Measurements from ENCODE around the gene PPP3R1.
"Not testable (repeated sequence)": the region's sequence is repeated elsewhere in the genome, so short reads cannot be mapped to it uniquely, and the experiment has no call there.

Gene PPP3R1

DNA sequence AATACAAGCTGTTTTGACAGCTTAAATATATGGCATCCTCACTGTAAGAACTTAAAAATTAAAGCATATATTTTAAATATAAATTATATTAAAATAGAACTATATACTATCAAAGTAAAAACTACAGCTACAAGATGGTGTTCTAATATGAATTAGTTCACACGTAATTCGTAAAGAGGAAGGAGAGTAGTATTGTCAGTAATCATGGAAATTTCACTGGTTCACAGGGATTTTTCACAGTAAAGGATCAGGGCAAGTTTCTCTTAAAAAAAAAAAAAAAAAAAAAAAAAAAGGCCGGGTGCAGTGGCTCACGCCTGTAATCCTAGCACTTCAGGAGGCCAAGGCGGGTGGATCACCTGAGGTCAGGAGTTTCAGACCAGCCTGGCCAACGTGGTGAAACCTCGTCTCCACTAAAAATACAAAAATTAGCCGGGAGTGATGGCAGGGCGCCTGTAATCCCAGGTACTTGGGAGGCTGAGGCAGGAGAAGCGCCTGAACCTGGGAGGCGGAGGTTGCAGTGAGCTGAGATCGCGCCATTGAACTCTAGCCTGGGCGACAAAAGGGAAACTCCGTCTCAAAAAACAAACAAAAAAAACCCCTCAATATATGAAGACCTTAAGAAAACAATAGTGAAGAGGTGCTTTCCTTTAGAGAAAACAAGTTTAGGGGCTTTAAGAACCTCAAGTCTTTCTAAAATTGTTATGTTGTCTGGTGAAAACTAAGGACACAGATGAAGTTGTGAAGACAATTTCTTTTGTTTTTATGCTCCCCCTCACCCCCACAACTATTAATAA lies 62.1 kb downstream of the PPP3R1 start:
- peaks cover 0 to 3% of the 10 kb centered on the region in 2 donors for H3K36me3 ChIP-seq (ENCODE audit: control insufficient read depth in 2 of 2, insufficient read depth in 2 of 2, low read length in 2 of 2)
- H3K9ac ChIP-seq (ENCODE audit: low read length in 2 of 2), result no peak overlapping the region
- H3K4me3 ChIP-seq (ENCODE audit: low read length in 2 of 2), result no peak overlapping the region
- H3K27ac ChIP-seq (ENCODE audit: low read length), result no peak overlapping the region
- H3K9me3 ChIP-seq (ENCODE audit: control insufficient read depth in 2 of 2, low read length in 2 of 2), result no peaks in the 10 kb centered on the region
- peaks cover 2% of the 10 kb centered on the region for H3K4me1 ChIP-seq (ENCODE audit: control insufficient read depth, insufficient read depth, low read length)
- no peaks in the 10 kb centered on the region for H3K27me3 ChIP-seq (ENCODE audit: control insufficient read depth in 1 of 2, insufficient read depth in 2 of 2, low read length in 2 of 2)

DNA sequence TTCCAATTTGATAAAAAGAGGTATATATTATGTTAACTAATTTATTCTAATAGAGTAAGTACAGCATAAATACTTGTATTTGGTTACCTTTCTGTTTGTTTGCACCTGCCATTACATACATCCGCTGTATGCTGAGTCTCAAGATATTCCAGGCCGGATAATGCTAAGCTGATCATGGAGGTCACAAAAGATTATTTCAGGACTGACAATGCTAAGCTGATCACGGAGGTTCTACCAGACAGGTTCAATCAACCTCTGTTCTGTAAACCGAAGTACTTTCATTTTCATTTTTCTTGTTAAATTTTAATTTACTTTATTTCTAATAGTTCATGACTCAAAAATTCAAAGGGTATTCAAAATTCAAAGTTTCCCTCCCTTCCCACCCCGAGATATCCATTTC lies 63.5 kb downstream of the PPP3R1 start:
- no peaks in the 10 kb centered on the region for H3K4me1 ChIP-seq (ENCODE audit: control insufficient read depth, insufficient read depth, low read length)
- H3K27me3 ChIP-seq (ENCODE audit: control insufficient read depth in 1 of 2, insufficient read depth in 2 of 2, low read length in 2 of 2), result no peaks in the 10 kb centered on the region
- peaks cover 2 to 3% of the 10 kb centered on the region in 2 donors for H3K36me3 ChIP-seq (ENCODE audit: control insufficient read depth in 2 of 2, insufficient read depth in 2 of 2, low read length in 2 of 2)
- H3K9me3 ChIP-seq (ENCODE audit: control insufficient read depth in 2 of 2, low read length in 2 of 2), result no peaks in the 10 kb centered on the region
- H3K4me3 ChIP-seq (ENCODE audit: low read length in 2 of 2), result no peak overlapping the region
- no peak overlapping the region for H3K9ac ChIP-seq (ENCODE audit: low read length in 2 of 2)
- H3K27ac ChIP-seq (ENCODE audit: low read length), result no peak overlapping the region

DNA sequence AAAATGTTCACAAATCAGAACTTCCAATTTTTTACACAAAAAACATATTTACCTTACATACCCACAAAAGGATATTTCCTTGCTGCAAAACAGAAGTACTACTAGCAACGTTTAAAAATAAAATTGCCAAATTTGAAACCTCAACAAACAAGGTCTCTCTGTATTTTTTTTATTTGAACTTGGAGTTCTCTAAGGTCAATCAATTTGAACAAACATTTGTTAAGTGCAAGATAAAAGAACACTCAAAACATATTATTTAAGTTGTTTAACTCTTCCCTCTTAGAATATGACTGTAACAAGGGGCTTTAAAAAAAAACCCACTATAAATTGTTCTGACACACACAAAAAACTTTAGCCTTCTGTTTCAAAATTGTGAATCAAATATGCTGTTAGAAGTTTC lies 65.0 kb downstream of the PPP3R1 start:
- Histone ChIP-seq H3K9ac (ENCODE audit: low read length in 2 of 2) (no peak overlapping the region), H3K36me3 (ENCODE audit: control insufficient read depth in 2 of 2, insufficient read depth in 2 of 2, low read length in 2 of 2) (peaks cover 3 to 4% of the 10 kb centered on the region in 2 donors), H3K4me3 (ENCODE audit: low read length in 2 of 2) (no peak overlapping the region), H3K27ac (ENCODE audit: low read length) (no peak overlapping the region), H3K4me1 (ENCODE audit: control insufficient read depth, insufficient read depth, low read length) (no peaks in the 10 kb centered on the region), H3K9me3 (ENCODE audit: control insufficient read depth in 2 of 2, low read length in 2 of 2) (no peaks in the 10 kb centered on the region), H3K27me3 (ENCODE audit: control insufficient read depth in 1 of 2, insufficient read depth in 2 of 2, low read length in 2 of 2) (no peaks in the 10 kb centered on the region)

DNA sequence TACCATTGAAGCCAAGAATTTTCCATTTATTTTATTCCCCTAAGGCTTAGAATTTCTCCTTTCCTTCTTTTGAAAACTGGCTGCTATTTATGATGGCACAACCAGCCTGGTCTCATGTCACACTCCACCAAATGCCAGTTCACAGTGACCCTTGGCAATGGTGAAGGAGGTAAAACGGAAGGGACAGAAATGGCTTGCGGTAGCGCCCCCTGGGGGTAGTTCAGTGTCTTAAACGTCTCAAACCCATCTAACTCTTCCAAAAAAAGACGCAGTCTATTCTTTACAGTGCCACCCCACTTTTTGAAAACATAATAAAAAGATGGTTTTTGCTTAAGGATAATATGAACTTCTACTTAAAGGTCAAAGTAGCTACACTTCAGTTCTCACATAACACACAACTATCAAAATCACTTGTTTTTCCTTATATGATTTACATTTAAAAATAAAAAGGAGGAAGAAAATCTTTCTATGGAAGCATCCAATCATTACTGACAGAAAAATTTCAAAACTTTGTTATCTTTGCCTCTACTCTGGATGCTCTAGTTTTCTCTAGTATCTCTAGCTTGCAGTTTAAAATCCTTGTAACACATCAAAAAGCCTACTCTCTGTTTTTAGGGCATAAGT lies 66.7 kb downstream of the PPP3R1 start:
- Histone ChIP-seq H3K27me3 (ENCODE audit: control insufficient read depth in 1 of 2, insufficient read depth in 2 of 2, low read length in 2 of 2) (no peaks in the 10 kb centered on the region), H3K36me3 (ENCODE audit: control insufficient read depth in 2 of 2, insufficient read depth in 2 of 2, low read length in 2 of 2) (peaks cover 3 to 4% of the 10 kb centered on the region in 2 donors), H3K9me3 (ENCODE audit: control insufficient read depth in 2 of 2, low read length in 2 of 2) (no peaks in the 10 kb centered on the region), H3K9ac (ENCODE audit: low read length in 2 of 2) (no peak overlapping the region), H3K4me1 (ENCODE audit: control insufficient read depth, insufficient read depth, low read length) (no peaks in the 10 kb centered on the region), H3K4me3 (ENCODE audit: low read length in 2 of 2) (no peak overlapping the region), H3K27ac (ENCODE audit: low read length) (no peak overlapping the region)

DNA sequence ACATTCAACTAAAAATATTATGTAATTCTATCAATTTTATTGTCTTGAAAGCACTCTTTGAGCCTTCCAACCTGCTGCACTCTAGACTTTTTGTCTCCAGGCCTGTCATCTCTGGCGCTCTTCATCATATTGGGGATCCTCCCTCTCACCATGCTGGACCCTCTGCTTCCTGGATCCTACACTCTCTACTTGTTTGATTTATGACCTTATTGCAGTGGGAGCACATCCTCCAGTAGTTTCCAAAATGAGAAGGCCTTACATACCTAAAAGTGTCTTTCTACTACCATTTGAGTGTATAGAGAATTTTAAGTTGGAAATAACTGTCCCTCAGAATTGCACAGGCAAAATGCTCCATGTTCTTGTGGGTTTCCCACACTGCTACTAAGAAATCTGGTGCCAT lies 69.4 kb downstream of the PPP3R1 start:
- Histone ChIP-seq H3K4me3 (ENCODE audit: low read length in 2 of 2) (no peak overlapping the region), H3K9ac (ENCODE audit: low read length in 2 of 2) (no peak overlapping the region), H3K9me3 (ENCODE audit: control insufficient read depth in 2 of 2, low read length in 2 of 2) (no peaks in the 10 kb centered on the region), H3K27me3 (ENCODE audit: control insufficient read depth in 1 of 2, insufficient read depth in 2 of 2, low read length in 2 of 2) (no peaks in the 10 kb centered on the region), H3K36me3 (ENCODE audit: control insufficient read depth in 2 of 2, insufficient read depth in 2 of 2, low read length in 2 of 2) (peaks cover 3 to 4% of the 10 kb centered on the region in 2 donors), H3K4me1 (ENCODE audit: control insufficient read depth, insufficient read depth, low read length) (no peaks in the 10 kb centered on the region), H3K27ac (ENCODE audit: low read length) (no peak overlapping the region)

DNA sequence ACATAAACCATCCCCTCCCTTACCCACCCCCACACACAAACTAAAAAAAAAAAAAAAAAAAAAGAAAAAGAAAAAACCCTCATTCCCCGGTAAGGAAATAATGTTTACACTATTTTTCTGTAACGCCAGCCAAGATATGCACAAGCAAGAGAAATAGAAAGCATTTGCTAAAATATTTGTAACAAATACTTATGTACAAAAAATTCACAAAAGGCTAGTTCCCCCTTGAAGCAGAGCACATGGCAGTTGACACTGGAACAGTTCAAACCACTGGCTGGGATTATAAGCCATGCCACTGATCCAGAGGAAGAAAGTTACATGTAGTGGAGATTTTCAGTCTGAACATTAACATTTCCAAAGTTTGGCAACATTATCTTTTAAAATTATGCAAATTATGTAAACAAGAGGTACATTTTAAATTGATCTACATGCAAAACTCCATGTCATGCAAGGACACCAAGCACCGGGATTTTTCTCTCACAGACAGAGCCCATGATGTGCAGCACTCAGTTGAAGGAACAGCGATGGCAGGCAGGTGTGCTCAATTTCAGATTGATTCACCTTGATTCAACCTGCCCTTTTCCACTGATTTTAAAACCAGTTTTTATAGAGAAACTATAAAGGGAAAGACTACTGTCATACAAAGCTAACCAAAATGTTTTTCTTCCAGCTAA lies 73.2 kb downstream of the PPP3R1 start:
- Histone ChIP-seq H3K4me1 (ENCODE audit: control insufficient read depth, insufficient read depth, low read length) (no peaks in the 10 kb centered on the region), H3K36me3 (ENCODE audit: control insufficient read depth in 2 of 2, insufficient read depth in 2 of 2, low read length in 2 of 2) (peaks cover 4 to 8% of the 10 kb centered on the region in 2 donors), H3K9me3 (ENCODE audit: control insufficient read depth in 2 of 2, low read length in 2 of 2) (no peaks in the 10 kb centered on the region), H3K4me3 (ENCODE audit: low read length in 2 of 2) (no peak overlapping the region), H3K27me3 (ENCODE audit: control insufficient read depth in 1 of 2, insufficient read depth in 2 of 2, low read length in 2 of 2) (no peaks in the 10 kb centered on the region), H3K9ac (ENCODE audit: low read length in 2 of 2) (no peak overlapping the region), H3K27ac (ENCODE audit: low read length) (no peak overlapping the region)

DNA sequence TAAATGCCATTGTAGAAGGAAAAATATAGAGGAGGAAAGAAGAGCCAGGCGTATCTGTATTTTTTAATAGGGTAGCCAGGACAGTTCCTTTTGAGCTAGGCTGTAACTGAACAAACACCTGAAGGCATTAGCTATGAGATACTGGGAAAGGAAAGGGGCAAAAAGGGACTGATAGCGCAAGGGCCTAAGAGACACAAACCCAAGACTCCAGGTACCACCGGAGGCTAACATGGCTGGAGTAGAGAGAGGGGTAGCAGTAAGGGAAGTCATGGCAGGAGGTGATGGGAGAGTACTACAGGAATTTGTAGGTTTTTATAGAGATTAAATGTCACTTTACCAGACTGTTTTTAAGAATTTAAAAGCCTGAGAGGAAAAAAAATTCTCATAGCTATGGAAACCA lies 73.9 kb downstream of the PPP3R1 start:
- Histone ChIP-seq H3K9me3 (ENCODE audit: control insufficient read depth in 2 of 2, low read length in 2 of 2) (no peaks in the 10 kb centered on the region), H3K9ac (ENCODE audit: low read length in 2 of 2) (no peak overlapping the region), H3K4me1 (ENCODE audit: control insufficient read depth, insufficient read depth, low read length) (no peaks in the 10 kb centered on the region), H3K4me3 (ENCODE audit: low read length in 2 of 2) (no peak overlapping the region), H3K27ac (ENCODE audit: low read length) (no peak overlapping the region), H3K36me3 (ENCODE audit: control insufficient read depth in 2 of 2, insufficient read depth in 2 of 2, low read length in 2 of 2) (peaks cover 0 to 8% of the 10 kb centered on the region in 2 donors), H3K27me3 (ENCODE audit: control insufficient read depth in 1 of 2, insufficient read depth in 2 of 2, low read length in 2 of 2) (no peaks in the 10 kb centered on the region)

DNA sequence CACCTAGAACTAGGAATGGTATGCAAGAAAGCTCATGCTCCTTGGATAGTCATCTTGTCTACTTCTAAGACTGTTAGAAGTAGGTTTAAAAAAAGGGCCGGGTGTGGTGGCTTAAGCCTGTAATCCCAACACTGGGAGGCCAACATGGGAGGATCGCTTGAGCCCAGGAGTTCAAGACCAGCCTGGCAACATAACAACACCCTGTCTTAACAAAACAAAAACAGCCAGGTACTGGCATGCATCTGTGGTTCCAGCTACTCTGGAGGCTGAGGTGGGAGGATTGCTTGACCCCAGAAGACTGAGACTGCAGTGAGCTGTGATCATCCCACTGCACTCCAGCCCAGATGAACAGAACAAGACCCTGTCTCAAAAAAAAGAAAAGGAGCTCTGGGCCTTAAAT lies 74.8 kb downstream of the PPP3R1 start:
- Histone ChIP-seq H3K27ac (ENCODE audit: low read length) (no peak overlapping the region), H3K36me3 (ENCODE audit: control insufficient read depth in 2 of 2, insufficient read depth in 2 of 2, low read length in 2 of 2) (peaks cover 0 to 8% of the 10 kb centered on the region in 2 donors), H3K27me3 (ENCODE audit: control insufficient read depth in 1 of 2, insufficient read depth in 2 of 2, low read length in 2 of 2) (no peaks in the 10 kb centered on the region), H3K4me3 (ENCODE audit: low read length in 2 of 2) (no peak overlapping the region), H3K4me1 (ENCODE audit: control insufficient read depth, insufficient read depth, low read length) (no peaks in the 10 kb centered on the region), H3K9me3 (ENCODE audit: control insufficient read depth in 2 of 2, low read length in 2 of 2) (no peaks in the 10 kb centered on the region), H3K9ac (ENCODE audit: low read length in 2 of 2) (no peak overlapping the region)

DNA sequence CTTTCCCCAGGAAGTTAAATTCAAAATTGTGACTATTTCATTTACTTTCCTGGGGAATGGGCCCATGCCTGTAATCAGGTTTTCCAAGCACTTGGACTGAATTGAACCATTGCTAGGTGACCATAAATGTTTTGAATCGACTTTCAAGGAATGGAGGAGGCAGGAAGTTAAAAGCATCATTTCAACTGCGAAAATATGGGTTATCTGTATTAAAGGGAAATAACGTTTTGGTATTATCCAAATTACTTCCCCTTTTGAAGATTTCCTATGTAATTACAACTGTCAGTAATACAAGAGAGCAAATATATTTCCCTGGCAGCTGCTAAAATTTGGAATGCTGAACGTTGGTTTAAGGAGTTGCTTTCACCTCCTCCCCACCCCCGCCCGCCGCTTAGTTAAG lies 75.7 kb downstream of the PPP3R1 start:
- Histone ChIP-seq H3K9ac (ENCODE audit: low read length in 2 of 2) (no peak overlapping the region), H3K36me3 (ENCODE audit: control insufficient read depth in 2 of 2, insufficient read depth in 2 of 2, low read length in 2 of 2) (peaks cover 5 to 13% of the 10 kb centered on the region in 2 donors), H3K4me1 (ENCODE audit: control insufficient read depth, insufficient read depth, low read length) (no peaks in the 10 kb centered on the region), H3K9me3 (ENCODE audit: control insufficient read depth in 2 of 2, low read length in 2 of 2) (no peaks in the 10 kb centered on the region), H3K4me3 (ENCODE audit: low read length in 2 of 2) (no peak overlapping the region), H3K27me3 (ENCODE audit: control insufficient read depth in 1 of 2, insufficient read depth in 2 of 2, low read length in 2 of 2) (no peaks in the 10 kb centered on the region), H3K27ac (ENCODE audit: low read length) (no peak overlapping the region)

DNA sequence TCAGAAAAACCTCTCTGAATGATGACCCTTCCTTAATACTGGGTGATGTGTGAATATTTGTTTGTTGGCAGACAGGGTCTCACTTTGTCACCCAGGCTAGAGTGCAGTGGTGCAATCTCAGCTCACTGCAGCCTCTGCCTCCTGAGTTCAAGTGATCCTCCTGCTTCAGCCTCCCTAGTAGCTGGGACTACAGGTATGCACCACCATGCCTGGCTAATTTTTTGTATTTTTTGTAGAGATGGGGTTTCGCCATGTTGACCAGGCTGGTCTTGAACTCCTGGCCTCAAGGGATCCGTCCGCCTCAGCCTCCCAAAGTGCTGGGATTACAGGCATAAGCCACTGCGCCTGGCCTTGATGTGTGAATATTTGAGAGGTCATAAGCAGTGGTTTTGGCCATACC lies 77.1 kb downstream of the PPP3R1 start:
- H3K27me3 ChIP-seq (ENCODE audit: control insufficient read depth in 1 of 2, insufficient read depth in 2 of 2, low read length in 2 of 2); H3K27ac ChIP-seq (ENCODE audit: low read length); H3K9me3 ChIP-seq (ENCODE audit: control insufficient read depth in 2 of 2, low read length in 2 of 2); H3K4me1 ChIP-seq (ENCODE audit: control insufficient read depth, insufficient read depth, low read length); H3K9ac ChIP-seq (ENCODE audit: low read length in 2 of 2); H3K4me3 ChIP-seq (ENCODE audit: low read length in 2 of 2): not testable (repeated sequence)
- H3K36me3 ChIP-seq (ENCODE audit: control insufficient read depth in 2 of 2, insufficient read depth in 2 of 2, low read length in 2 of 2), result peaks cover 11 to 21% of the 10 kb centered on the region in 2 donors
